IPS DF 6.9 (cell line): ENCODE data around the gene WDR37.

Experiments
- DNase-seq: peaks from one replicate; pipeline ENCODE4 v3.0.0-alpha.2; 2013; ENCODE audit warnings: low read depth, low spot score
- H3K27ac ChIP-seq: one replicate; pipeline ENCODE4 v1.5.1; 2013; ENCODE audit warnings: low read length, control low read depth
- H3K27me3 ChIP-seq: 2 replicates; pipeline ENCODE4 v1.6.1; 2013; ENCODE audit warnings: mild to moderate bottlenecking, low read length; ENCODE audit not compliant: control insufficient read depth, insufficient read depth
- H3K36me3 ChIP-seq: 2 replicates; pipeline ENCODE4 v1.6.1; 2013; ENCODE audit warnings: low read length; ENCODE audit not compliant: control insufficient read depth, insufficient read depth
- H3K4me1 ChIP-seq: 2 replicates; pipeline ENCODE4 v1.6.1; 2013; ENCODE audit warnings: low read length; ENCODE audit not compliant: control insufficient read depth, insufficient read depth
- H3K4me3 ChIP-seq: 2 replicates; pipeline ENCODE4 v1.5.1; 2013; ENCODE audit warnings: mild to moderate bottlenecking, low read length
- H3K9me3 ChIP-seq: 2 replicates; pipeline ENCODE4 v1.6.1; 2013; ENCODE audit warnings: low read length, inconsistent platforms; ENCODE audit not compliant: control insufficient read depth, insufficient read depth
- WGBS: extraction: QIAGEN DNeasy Blood & Tissue Kit; methylation state at CpG from one replicate; pipeline ENCODE4 v1.1.7; 2013; ENCODE audit warnings: mixed read lengths, missing lambda C conversion rate; ENCODE audit not compliant: insufficient read length, insufficient coverage; 5-methylcytosine and 5-hydroxymethylcytosine counted together

Gene WDR37

GRCh38 chr10:1162481-1163203 is 106.5 kb downstream of the WDR37 start:
- no CpG with 5 or more reads among the region's 13 CpGs for WGBS
- H3K27me3 ChIP-seq = no peaks in the 10 kb centered on the region
- no peak overlapping the region for H3K4me3 ChIP-seq
- no peak overlapping the region for H3K27ac ChIP-seq
- no peaks in the 10 kb centered on the region for H3K9me3 ChIP-seq
- no peaks in the 10 kb centered on the region for H3K4me1 ChIP-seq
- no peak for DNase-seq
- H3K36me3 ChIP-seq = no peaks in the 10 kb centered on the region

GRCh38 chr10:1163204-1163660 is 107.0 kb downstream of the WDR37 start:
- H3K27ac ChIP-seq = no peak overlapping the region
- DNase-seq = no peak
- no CpG with 5 or more reads among the region's 29 CpGs for WGBS

GRCh38 chr10:1163831-1164230 is 107.6 kb downstream of the WDR37 start:
- no peaks in the 10 kb centered on the region for H3K36me3 ChIP-seq
- no peaks in the 10 kb centered on the region for H3K9me3 ChIP-seq
- no peaks in the 10 kb centered on the region for H3K27me3 ChIP-seq
- no peaks in the 10 kb centered on the region for H3K4me1 ChIP-seq
- no peak overlapping the region for H3K27ac ChIP-seq
- WGBS = no CpG with 5 or more reads among the region's 5 CpGs
- no peak overlapping the region for H3K4me3 ChIP-seq
- DNase-seq = no peak

More at GRCh38 chr10:1163204-1163660, 107.0 kb downstream of the WDR37 start:
- H3K27me3 ChIP-seq = no peaks in the 10 kb centered on the region
- H3K9me3 ChIP-seq = no peaks in the 10 kb centered on the region
- no peaks in the 10 kb centered on the region for H3K4me1 ChIP-seq
- H3K4me3 ChIP-seq = no peak overlapping the region
- no peaks in the 10 kb centered on the region for H3K36me3 ChIP-seq

GRCh38 chr10:1166101-1166827 is 110.1 kb downstream of the WDR37 start:
- no peaks in the 10 kb centered on the region for H3K9me3 ChIP-seq
- no peaks in the 10 kb centered on the region for H3K27me3 ChIP-seq
- H3K27ac ChIP-seq = no peak overlapping the region
- no peak overlapping the region for H3K4me3 ChIP-seq
- no peaks in the 10 kb centered on the region for H3K36me3 ChIP-seq
- H3K4me1 ChIP-seq = no peaks in the 10 kb centered on the region
- DNase-seq = no peak
- WGBS = no CpG with 5 or more reads among the region's 15 CpGs

GRCh38 chr10:1166828-1167275 is 110.7 kb downstream of the WDR37 start:
- Histone ChIP-seq H3K27me3 (no peaks in the 10 kb centered on the region), H3K4me3 (no peak overlapping the region), H3K27ac (no peak overlapping the region), H3K36me3 (no peaks in the 10 kb centered on the region), H3K4me1 (no peaks in the 10 kb centered on the region), H3K9me3 (no peaks in the 10 kb centered on the region)
- no CpG with 5 or more reads among the region's 9 CpGs for WGBS
- DNase-seq = no peak

- H3K4me3 ChIP-seq = no peak overlapping the region
- no CpG with 5 or more reads among the region's 13 CpGs for WGBS
- no peak for DNase-seq
- no peak overlapping the region for H3K27ac ChIP-seq
- H3K4me1 ChIP-seq = no peaks in the 10 kb centered on the region
- H3K36me3 ChIP-seq = no peaks in the 10 kb centered on the region
- no peaks in the 10 kb centered on the region for H3K27me3 ChIP-seq
- H3K9me3 ChIP-seq = no peaks in the 10 kb centered on the region
Measured at GRCh38 chr10:1168763-1169162, 112.6 kb downstream of the WDR37 start.

GRCh38 chr10:1169186-1169885 is 113.2 kb downstream of the WDR37 start:
- no CpG with 5 or more reads among the region's 23 CpGs for WGBS
- no peaks in the 10 kb centered on the region for H3K9me3 ChIP-seq
- no peak overlapping the region for H3K4me3 ChIP-seq
- DNase-seq = no peak
- no peaks in the 10 kb centered on the region for H3K27me3 ChIP-seq
- no peaks in the 10 kb centered on the region for H3K36me3 ChIP-seq
- H3K4me1 ChIP-seq = no peaks in the 10 kb centered on the region
- no peak overlapping the region for H3K27ac ChIP-seq

GRCh38 chr10:1169981-1170866 is 114.0 kb downstream of the WDR37 start:
- WGBS = no CpG with 5 or more reads among the region's 22 CpGs
- H3K27me3 ChIP-seq = no peaks in the 10 kb centered on the region

GRCh38 chr10:1170867-1171180 is 114.6 kb downstream of the WDR37 start:
- no peaks in the 10 kb centered on the region for H3K36me3 ChIP-seq
- no peak for DNase-seq
- WGBS = no CpG with 5 or more reads among the region's 13 CpGs
- no peak overlapping the region for H3K27ac ChIP-seq
- H3K9me3 ChIP-seq = no peaks in the 10 kb centered on the region
- H3K4me1 ChIP-seq = no peaks in the 10 kb centered on the region
- H3K4me3 ChIP-seq = no peak overlapping the region
- no peaks in the 10 kb centered on the region for H3K27me3 ChIP-seq

More at GRCh38 chr10:1169981-1170866, 114.0 kb downstream of the WDR37 start:
- Histone ChIP-seq H3K9me3 (no peaks in the 10 kb centered on the region), H3K4me1 (no peaks in the 10 kb centered on the region), H3K36me3 (no peaks in the 10 kb centered on the region), H3K4me3 (no peak overlapping the region), H3K27ac (no peak overlapping the region)
- no peak for DNase-seq

- no CpG with 5 or more reads among the region's 4 CpGs for WGBS
- H3K27ac ChIP-seq = no peak overlapping the region
- DNase-seq = no peak
- no peaks in the 10 kb centered on the region for H3K9me3 ChIP-seq
- H3K4me3 ChIP-seq = no peak overlapping the region
- no peaks in the 10 kb centered on the region for H3K27me3 ChIP-seq
- no peaks in the 10 kb centered on the region for H3K4me1 ChIP-seq
- no peaks in the 10 kb centered on the region for H3K36me3 ChIP-seq
Measured at GRCh38 chr10:1171182-1171581, 115.0 kb downstream of the WDR37 start.
